Measurements from ENCODE around the gene CFAP119.

Gene CFAP119

DNA sequence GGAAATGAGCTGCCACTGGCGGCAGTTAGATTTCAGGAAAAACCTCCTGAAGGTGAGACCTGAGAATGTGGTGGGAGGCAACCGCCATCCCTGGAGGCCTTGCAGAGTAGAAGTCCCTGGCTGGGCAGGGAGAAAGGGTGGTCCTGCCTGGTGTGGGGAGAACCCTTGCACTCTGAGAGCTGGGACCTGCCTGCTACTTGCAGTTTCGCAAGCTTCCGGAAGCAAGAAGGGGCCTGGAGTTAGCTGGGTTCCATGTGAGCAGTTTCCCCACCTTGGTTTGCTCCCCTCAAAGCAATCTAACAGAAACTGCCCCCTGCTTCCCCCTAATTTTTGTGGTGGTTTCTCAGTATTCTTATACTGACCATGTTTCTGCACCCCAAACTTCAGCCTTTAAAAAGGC, 18.7 kb upstream of the CFAP119 start:
- DNase-seq = no peak

DNA sequence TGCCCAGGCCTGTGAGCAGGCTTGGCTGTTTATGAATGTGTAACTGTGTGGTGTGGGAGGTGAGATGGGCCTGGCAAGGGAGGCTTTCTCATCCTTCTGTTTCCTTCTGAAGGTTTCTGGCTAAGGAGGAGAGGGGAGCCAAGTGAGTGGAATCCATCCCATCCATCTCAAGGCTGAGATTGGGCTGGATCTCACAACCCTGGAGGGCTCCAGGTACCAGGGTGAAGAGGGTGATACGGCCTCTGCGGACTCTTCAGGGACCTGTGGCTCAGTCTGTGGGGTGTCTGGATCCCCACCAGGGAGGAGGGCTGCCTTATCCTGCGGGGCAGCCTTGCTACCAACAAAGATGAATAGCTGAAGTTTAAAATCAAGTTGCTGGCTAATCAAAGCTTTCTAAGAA, 18.2 kb upstream of the CFAP119 start:
- no peak for DNase-seq

DNA sequence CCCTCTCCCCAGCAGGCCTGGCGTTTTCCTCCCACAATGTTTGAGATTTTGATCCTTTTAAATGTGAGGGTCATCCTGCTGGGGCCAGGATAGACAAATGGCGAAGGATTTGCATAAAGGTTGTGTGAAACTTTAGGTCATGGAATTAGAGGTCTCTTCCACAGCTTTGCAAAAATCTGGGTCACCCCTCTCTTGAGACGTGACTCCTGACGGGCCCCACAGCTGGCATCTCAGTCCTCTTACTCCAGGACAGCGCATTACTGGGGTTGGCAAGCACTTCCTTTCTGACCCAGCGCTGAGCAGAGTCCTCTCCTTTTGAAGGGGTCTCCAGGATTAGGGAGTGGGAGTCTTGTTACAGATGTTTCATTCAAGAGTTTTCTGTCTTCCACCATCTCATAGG, 17.7 kb upstream of the CFAP119 start:
- DNase-seq = no peak

DNA sequence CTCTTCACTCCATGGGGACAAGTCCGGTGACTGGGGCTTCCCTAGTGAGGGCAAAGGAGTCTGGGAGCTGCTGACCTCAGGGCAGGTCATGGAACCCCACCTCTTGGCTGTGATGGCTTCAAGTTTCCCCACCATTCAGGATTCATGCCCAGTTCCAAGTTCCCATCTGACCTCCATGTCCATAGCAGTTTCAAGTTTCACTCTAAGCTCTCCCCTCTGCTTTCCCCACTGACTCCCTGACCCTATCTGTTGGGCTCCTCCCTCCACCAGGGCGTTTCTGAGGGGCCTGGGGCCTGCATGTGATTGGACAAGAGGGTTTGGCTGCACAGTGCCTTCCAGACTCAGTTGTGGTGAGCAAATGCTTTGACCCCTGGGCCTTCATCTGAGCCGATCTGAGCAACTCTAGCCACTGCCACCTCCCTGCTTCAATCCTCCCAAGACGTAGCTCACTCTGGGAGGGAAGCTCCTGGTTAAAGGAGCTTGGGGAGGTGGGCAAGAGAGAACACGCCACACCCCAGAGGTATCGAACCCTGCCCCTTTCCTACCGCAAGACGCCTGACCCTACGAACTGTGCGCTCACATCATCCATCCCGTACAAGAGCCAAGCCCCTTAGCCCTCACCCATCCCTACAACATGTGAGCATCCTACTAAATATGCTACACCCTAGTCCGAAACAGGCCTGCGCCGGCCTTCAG, 16.8 kb upstream of the CFAP119 start:
- DNase-seq = no peak

DNA sequence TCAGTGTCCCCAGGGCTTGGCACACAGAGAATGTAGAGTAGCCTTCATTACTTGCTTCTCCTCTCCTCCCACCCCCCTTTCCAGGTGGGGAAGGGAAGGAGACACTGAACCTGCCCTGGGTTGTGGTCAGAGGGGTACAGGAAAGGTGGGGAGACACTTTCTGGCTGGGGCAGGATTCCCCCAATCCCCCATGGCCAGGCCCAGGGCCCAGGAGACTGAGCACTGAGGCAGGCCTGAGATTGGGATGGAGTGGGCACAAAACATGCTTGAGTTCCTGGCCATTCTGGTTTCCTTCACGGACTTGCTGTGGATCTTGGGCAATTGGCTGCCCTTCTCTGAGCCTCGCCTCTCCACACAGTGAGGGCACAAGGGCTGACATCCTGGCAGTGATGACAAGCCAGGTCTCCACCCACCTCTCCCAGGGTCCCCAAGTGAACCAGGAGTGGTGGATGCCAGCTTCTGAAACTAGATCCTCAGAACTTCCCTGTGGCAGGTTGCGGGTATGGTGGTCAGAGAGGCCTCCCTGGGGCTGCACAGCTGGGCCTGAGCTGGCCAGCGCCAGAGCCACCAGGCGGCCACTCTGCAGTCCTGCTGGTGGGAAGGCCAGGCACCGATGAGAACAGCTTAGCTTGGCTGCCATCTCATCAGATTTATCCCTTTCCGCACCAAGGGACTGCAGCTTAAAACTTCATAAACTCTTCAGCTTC, 15.9 kb upstream of the CFAP119 start:
- no peak for DNase-seq

DNA sequence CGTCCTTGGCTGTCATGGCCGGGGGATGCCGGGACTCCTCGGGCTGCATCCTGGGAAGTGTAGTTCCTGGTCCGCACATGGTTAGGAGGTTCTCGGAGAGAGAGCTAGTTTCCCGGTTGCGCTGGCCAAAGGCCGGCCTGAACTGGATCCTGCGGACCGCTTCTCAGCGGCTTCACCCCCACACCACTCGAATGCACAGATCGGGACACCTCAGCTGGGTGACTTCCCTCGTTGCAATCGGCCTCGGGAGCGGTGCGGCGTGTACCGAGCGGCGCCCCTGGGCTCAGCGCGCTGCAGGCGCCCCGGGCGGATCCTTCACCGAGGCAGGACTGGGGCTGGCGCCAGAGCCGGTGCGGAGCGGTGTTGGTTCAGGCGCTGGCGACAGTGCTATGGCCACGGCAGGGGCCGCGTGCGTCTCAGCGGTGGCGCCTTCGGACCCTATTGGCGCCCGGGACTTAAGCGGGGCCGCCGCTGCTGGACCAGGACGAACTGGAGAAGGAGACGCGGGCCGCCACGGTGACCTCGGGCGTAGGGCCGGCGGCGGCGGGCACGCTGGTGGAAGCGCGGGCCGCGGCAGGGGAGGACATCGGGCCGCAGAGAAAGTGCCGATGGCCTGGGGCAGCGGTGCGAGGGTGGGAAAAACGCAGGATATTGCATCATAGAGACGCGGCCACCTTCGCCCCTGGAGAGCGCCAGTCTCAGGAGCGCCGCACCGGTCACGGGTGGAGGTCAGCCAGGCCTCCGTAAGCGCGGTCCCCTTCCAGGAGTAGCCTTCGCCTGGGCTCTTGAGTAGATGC, 13.7 kb upstream of the CFAP119 start:
- peak; percentile 63 for DNase-seq

DNA sequence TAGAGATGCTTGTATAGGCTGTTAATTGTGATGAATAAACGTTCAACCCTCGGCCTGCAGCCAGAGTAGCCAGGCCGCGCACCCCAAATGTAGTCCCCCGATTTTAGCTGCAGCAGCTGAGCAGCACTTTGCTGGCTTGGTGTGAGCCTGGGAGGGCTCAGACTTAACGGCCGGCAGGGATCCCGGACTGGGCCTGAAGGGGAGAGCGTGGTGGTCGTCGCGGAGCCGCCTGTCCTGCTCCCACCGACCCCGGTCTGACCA, 13.2 kb upstream of the CFAP119 start:
- DNase-seq = no peak

DNA sequence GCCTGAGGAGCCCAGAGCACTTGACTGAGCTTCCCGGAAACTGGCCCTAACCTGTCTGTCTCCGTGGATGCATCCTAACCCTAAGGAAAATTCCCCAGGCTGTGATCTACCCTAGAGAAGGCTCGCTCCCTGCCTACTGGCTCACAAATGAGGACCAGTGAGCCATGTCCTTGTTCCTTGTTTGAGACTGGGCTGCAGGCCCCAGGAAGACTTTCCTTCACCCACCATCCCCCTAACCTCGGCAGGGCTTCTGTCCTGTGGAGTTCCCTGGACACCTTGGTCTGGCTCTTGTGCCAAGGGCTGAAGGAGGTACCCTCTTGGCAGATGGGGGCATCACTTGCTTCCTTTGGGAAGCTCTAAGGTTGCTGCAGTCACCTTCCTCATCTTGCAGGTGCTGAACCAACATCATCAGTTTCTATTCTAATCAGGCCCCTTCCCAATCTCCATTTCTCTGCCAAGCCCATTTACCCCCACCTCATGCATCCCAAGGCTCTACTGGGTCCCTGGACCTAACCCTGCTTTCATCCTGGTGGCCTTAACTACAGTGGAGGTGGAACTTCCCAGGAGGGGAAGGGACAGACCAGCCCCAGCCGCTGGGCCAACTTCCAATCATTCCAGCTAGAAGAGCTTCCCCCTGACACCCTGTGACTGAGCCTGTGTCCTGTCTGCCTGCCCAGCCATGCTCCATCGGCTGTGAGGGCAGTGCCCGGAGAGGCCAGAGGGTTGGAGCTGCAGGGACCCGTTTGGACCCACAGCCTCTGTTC, 12.7 kb upstream of the CFAP119 start:
- no peak for DNase-seq

DNA sequence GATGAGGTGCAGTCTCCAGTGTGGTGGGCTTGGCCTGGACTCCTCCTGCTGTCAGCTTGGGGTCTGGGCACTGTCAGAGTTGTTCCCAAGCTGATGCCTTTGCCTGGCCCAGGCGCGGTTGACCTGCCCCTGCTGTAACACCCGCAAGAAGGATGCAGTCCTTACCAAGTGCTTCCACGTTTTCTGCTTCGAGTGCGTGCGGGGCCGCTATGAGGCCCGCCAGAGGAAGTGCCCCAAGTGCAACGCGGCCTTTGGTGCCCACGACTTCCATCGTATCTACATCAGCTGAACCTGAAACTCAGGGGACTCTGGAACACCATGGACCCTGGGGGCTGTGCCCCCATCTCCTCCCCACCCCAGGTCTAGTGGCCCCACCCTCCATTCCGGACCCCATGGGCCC, 12.0 kb upstream of the CFAP119 start:
- DNase-seq = no peak

DNA sequence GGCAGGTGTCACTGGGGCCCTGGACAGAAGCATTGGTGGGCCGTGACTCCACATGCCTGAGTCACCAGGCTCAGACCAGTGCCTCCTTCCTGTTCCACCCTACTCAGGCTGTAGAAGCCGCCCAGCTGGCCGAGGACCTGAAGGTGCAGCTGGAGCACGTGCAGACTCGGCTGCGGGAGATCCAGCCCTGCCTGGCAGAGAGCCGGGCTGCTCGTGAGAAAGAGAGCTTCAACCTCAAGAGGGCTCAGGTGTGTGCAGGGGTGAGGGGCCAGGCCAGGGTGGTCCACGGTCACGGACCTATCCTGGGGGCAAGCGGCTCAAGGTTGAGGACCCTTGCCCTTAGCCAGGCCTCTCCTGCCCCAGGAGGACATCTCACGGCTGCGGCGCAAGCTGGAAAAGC, 9.9 kb upstream of the CFAP119 start:
- no peak for DNase-seq

DNA sequence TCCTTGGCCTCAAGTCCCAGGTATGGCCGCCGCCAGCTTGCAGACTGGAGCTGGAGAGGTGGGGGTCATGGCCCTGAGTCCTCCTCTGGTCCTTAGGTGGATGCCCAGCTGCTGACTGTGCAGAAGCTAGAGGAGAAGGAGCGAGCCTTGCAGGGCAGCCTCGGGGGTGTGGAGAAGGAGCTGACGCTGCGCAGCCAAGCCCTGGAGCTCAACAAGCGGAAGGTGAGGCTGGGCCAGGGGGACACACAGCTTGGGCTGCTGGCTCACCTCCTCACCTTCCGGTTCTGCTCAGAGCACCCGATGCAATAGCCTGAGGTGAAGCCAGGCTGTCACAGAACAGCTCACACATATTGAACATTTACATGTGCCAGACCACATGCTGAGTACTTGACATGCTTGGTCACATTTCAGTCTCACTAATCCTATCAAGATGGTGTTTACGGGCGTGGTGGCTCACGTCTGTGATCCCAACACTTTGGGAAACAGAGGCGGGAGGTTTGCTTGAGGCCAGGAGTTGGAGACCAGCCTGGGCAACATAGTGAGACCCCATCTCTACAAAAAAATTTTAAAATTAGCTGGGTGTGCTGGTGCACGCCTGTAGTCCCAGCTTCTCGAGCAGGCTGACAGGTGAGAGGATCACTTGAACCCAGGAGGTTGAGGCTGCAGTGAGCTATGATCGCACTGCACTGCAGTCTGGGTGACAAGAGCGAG, 7.7 kb upstream of the CFAP119 start:
- DNase-seq = no peak

DNA sequence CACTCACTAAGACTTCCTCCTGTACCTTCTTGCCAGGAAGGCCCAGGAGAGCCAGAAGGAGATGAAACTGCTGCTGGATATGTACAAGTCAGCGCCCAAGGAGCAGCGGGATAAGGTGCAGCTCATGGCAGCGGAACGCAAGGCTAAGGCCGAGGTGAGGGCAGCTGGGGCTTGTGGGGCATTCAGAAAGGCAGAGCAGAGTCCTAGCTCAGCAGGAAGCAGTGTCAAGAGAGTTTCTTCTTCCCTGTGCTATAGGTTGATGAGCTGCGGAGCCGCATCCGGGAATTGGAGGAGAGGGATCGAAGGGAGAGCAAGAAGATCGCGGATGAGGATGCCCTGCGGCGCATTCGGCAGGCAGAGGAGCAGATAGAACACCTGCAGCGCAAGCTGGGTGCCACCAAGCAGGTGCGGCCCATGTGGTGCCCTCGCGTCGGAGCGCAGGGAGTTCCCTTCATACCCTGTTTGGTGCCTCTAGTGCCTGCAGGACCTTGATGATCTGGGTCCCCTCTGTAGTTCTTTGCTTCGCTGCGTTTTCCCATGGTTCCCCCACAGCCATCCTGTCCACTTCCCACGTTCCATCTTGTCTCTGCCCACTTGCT, 6.8 kb upstream of the CFAP119 start:
- DNase-seq = no peak

DNA sequence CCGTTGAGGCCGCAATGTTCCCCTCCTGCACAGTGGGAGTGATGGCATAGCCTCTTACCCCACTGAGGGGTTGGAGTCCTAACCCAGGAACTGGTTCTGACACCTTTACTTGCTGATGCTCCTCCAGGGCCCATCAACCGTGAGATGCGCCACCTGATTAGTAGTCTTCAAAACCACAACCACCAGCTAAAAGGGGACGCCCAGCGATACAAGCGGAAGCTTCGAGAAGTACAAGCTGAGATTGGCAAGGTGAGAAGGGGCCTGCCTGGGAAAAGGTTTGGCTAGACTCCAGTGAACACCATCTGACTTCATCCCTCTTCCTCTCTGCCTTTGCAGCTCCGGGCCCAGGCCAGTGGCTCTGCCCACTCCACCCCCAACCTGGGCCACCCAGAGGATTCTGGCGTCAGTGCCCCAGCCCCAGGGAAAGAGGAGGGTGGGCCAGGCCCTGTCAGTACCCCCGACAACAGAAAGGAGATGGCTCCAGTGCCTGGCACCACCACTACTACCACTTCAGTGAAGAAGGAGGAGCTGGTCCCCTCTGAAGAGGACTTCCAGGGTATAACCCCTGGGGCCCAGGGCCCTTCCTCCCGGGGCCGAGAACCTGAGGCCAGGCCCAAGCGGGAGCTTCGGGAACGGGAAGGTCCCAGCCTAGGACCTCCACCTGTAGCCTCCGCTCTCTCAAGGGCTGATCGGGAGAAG, 6.1 kb upstream of the CFAP119 start:
- DNase-seq = no peak

DNA sequence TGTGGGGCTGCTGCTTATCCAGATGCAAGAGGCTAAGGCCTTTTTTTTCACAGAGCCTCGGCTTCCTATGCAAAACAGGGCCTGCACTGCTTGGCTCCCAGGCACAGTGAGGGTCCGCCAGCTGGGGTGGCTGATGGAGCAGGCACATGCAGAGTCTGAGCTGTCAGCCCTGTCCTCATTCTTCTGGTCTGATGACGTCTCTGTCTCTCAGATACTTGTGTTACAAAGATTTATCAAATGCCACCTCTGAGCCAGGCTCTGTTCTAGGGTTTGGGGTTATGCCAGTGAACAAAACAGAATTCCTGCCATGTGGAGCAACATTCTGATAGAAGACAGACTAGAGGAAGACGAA, 5.0 kb upstream of the CFAP119 start:
- DNase-seq = no peak

DNA sequence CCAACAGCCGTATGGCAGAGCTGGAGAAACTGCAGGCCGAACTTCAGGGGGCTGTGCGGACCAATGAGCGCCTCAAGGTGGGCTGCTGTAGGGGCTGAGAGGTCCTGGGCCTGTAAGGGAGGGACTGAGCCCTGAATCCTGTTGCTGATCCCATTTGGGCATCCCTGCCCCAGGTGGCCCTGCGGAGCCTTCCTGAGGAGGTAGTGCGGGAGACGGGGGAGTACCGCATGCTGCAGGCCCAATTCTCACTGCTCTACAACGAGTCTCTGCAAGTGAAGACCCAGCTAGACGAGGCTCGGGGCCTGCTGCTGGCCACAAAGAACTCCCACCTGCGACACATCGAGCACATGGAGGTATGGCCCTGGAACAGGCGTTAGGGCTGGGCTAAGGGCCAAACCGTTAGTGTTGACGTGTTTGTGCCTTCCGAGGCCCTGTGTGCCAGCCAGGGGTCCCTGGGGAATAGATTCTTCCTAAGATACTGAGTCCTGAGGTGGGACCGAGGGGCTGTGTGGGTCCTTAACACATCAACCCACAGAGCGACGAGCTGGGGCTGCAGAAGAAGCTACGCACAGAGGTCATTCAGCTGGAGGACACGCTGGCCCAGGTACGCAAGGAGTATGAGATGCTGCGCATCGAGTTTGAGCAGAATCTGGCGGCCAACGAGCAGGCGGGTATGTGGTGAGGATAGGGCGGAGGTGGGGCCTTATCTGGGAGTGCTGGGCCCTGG, 4.5 kb upstream of the CFAP119 start:
- no peak for DNase-seq

DNA sequence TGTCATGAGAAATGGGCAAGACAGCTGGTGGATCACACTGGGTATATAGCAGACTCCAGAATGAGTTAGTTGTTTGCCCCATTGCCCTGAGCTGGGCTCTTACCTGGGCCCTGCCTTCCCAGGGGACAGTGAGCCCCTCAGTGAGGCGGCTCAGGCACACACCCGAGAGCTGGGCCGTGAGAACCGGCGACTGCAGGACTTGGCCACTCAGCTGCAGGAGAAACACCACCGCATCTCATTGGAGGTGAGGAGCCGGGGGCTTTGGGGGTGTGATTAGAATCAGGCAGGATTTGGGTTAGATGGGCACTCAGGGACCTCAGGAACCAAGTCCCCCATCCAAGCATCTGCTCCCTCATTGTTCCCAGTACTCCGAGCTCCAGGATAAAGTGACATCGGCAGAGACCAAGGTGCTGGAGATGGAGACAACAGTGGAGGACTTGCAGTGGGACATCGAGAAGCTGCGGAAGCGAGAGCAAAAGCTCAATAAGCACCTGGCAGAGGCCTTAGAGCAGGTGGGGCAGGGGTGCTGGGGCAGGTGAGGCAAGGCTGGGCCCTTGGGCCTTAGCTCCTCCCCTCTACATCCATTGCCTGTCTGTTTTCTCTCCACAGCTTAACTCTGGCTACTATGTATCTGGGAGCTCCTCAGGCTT, 3.1 kb upstream of the CFAP119 start:
- DNase-seq = no peak

DNA sequence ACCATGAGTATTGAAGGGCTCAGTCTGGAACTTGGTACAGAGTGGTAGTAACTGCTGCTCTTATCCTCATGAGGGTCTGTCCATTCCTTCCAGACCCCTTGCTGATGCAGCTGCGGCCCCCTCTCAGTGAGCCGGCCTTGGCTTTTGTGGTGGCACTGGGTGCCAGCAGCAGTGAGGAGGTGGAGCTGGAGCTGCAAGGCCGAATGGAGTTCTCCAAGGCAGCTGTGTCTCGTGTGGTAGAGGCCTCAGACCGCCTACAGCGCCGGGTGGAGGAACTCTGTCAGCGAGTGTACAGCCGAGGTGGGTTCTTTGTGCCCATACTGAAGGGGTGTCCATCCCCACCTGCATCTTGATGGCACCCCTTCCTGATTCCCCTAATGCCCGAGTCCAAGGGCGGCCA, 2.2 kb upstream of the CFAP119 start:
- DNase-seq = no peak

DNA sequence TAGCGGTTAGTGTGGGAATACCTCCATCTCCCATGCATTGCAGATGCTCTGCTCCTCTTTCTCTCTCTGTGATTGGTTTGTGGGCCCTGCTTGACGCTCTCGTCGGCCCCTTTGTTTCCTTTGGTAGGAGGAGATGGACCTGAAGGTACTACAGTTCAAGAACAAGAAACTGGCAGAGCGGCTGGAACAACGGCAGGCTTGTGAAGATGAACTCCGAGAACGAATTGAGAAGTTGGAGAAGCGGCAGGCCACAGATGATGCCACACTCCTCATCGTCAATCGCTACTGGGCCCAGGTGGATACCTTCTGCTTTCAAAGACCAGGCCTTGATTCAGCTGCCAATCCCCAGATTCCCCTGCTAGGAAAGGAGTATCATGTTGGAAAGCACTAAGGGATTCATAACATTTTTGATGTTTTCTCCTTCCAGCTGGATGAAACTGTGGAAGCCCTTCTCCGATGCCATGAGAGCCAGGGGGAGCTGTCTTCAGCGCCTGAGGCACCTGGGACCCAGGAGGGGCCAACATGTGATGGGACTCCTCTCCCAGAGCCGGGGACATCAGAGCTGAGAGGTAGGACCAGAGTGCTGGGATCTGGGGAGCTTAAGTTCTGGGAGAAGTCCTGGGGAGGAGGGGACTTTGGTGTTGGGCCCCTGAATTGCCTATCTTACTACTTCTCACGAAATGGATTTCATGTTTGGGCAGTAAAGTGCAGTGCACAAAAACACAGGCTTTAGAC, 1.3 kb upstream of the CFAP119 start:
- no peak for DNase-seq

DNA sequence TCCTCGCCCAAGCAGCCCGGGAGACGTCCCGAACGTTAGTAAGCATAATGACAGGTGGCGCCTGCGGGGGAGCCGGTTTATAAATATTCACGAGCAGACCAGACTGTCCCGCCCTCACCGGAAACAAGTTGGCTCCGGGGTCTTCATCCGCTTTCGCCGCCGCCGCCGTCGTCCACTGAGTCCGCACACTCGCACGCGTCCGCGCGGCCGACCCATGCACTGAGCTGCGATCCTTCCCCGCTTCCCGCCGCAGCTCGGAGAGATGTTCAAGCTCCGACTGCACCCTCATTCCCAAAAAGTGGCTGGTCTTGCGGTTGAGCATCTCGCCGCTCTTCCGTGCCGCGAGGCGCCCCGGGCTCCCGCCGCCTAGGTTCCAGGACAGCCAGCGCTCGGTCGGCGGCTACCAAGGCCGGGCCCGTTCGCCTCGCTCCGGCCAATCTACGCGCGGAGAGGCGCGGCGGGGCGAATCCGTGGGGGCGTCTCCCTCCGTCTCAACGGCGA, 385 bp downstream of the CFAP119 start:
- DNase-seq = no peak

All from inflammatory macrophage treated with lipopolysaccharide for 4 hours (primary cell).